Hepatic stellate cell (primary cell): ENCODE data around the gene CRYZ.
"Not testable (repeated sequence)": the region's sequence is repeated elsewhere in the genome, so short reads cannot be mapped to it uniquely, and the experiment has no call there.

Source experiments
- DNase-seq: peaks from one replicate; pipeline ENCODE4 v3.0.0; 2011; ENCODE audit warnings: low spot score

The CRYZ gene

DNA sequence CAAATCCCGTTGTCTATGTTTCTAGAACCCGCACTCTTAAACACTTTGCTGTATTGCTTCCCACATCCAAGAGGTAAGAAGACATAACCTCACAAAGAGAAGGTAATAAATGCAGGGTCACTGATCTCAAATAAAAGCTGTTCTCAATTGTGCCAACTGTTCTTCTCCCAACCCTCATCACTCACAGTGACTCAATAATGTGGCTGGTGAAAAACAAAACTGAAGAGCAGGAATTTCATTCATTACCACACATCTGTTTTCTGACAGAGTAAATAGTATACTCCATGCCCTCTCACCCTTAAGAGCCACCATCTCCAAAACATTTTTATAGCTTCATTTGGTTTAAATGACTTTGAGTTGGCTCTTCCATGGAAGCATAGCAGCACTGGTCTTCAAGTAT is 53.0 kb downstream of the CRYZ start:
- no peak for DNase-seq

DNA sequence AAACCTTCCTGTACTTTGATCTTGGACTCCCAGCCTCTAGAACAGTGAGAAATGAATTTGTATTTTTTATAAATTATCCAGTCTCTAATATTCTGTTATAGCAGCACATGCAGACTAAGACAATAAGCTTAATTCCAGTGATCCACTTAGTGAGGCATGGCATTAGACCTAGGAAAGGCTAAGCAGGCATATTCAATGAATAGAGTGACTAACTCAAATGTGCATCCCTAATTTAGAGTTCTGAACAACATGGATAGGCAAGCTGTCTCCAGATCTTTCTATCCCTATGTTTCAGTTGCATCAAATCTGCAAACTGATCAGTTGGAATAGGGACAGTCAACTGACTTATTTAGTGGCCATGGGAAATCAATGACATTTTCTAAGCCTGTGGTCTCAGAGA is 54.9 kb downstream of the CRYZ start:
- no peak for DNase-seq

DNA sequence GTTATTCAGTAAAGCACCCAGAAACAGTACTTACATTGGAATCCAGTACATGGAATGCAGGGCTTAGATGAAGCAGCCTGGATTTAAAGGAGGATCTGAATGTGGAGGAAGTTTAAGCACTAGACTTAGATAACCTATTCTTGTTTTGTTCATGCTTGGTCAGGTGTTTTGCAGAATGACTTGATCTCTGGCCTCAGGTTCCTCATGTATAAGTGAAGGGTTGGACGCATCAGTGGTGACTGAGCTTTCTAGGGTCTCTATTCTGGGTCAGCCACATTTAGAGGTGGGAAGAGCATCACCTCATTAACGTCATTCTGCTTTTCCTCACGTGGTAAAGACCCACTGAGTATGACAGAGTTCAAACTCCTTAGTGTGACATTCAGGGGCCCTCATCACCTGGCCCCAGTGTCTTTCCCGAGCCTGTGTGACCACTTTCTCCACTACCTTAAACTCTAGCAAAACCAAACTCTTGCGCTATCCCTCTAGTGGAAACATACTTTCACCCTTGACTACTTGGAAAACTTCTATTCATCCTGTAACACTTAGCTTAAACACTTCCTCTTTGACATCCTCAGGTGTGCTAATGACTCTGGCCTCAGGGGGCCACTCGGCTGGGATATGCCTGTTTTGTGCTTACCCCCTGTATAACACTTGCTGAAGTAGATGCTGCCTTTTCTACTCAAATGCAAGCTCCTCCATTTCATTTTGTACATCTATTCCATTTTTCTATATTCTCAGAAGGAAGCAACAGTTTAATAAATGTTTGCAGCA is 58.4 kb downstream of the CRYZ start:
- DNase-seq, result no peak

DNA sequence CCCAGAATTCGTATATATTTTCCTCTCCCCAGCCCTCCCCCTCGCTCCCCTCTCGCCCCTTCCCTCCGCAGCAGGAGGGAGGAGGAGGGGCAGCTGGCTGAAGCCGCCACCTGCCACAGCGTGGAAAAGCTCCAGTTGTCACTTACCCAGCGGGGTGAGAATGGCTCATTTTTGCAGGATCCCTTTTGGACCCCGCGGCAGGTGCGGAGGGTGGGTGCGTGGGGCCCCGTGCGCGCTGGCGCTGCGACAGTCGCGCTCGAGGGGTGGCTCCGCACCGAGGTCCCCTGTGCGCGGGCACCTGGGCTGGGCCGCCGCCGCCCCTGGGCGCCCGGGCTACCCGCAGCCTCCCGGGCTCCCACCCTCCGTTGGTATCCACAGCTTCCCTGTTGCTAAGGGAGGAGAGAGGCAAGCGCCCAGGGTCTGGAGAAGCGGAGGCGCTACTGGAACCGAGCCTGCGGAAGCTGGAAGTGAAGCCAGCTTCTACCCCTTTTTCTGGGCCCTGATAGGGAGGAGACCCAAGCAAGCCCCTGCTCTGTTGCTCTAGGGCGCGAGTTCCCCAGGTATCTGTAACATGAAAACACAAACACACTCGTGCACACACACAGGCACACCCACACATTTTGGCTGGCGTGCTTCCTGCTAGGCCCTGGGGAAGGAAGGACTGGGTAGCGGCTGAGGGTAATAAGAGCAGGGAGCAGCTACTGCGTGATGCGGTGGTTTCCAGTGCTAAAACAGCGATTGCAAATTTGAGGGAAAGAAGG is 59.3 kb downstream of the CRYZ start, which contains the start of gene ERICH3:
Gene ERICH3, minus strand, starts transcription at position 442 of the 761 bp plus-strand sequence. Its CDS starts 273 bp downstream, at position 169.
- peak; percentile 4 for DNase-seq

DNA sequence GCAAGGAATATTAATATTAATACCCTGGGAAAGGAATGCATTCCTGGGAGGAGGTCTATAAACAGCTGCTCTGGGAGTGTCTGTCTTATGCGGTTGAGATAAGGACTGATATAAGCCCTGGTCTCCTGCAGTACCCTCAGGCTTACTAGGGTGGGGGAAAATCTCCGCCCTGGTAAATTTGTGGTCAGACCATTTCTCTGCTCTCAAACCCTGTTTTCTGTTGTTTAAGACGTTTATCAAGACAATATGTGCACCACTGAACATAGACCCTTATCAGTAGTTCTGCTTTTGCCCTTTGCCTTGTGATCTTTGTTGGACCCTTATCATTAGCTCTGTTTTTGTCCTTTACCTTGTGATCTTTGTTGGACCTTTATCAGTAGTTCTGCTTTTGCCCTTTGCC is 62.0 kb downstream of the CRYZ start:
- DNase-seq, result not testable (repeated sequence)
